HG03469 (cell line): ENCODE measurements around the gene AICDA.
"Not testable (repeated sequence)": the region's sequence is repeated elsewhere in the genome, so short reads cannot be mapped to it uniquely, and the experiment has no call there.

Source experiments
- ATAC-seq: cut with Tn5 transposase; IDR thresholded peaks from one replicate; pipeline ENCODE4 v1.9.1; 2021; ENCODE audit warnings: mild to moderate bottlenecking, moderate library complexity, moderate number of reproducible peaks; ENCODE audit not compliant: unreplicated experiment

The AICDA gene

DNA sequence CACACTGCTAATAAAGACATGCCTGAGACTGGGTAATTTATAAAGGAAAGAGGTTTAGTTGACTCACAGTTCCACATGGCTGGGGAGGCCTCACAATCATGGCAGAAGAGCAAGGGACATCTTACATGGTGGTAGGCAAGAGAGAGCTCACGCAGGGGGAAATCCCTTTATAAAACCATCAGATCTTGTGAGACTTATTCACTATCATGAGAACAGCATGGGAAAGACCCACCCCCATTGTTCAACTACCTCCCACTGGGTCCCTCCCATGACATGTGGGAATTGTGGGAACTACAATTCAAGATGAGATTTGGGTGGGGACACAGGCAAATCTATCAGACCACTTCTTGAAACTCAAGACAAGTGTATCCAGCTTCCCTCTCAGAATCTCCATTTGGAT, 1.2 kb upstream of the AICDA start:
- not testable (repeated sequence) for ATAC-seq

DNA sequence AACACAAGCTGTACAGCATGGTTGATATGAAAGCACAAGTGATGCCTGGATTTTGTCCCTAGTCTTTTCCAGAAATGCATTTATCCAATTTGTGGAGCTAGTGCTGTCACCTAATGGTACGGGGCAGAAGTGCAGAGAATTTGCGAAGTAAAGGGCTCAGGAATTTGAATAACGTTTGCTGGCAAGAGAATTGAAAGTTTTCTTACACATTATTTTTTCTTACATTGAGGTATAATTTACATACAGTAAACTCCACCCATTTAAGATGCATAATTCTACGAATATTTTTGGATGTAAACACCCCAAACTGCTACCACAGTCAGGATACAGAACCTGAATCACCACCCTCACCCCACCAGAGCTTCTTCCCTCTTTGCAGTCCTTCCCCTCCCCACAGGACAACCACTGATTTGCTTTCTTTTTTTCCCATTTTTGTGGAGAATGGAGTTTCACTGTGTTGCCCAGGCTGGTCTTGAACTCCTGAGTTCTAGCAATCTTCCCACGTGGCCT, 3.5 kb downstream of the AICDA start:
- no peak for ATAC-seq

DNA sequence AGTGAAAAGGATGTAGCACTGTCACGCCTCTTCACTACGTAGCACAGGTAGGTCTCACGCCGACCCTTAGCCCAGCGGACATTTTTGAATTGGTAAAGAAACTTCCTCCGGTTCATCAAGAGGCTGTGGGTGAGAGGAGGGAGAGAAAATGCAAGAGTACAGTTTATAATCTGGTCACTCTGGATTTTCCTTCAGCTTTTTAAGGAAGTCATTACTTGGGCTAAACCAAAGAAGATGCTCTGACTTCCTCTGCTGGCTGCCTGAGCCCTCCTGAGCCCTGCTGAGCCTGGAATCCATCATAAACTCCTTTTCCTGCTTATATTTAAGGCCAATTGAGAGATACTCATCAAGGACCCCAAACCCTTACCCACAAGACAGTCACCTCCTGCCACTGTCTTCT, 5.8 kb downstream of the AICDA start:
- ATAC-seq, result no peak

DNA sequence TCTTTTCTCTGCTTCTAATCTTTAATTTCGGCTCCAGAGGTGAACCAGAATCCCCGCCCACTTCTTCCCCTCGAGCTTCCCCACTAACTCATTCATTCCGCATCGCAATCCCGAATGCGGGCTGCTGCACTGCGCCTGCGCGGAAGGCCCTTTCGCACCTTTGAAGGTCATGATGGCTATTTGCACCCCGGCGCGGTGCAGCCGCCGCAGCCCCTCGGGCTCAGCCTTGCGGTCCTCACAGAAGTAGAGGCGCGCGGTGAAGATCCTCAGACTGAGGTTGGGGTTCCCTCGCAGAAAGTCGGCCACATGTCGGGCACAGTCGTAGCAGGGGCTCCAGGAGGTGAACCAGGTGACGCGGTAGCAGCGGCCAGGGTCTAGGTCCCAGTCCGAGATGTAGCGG, 7.6 kb downstream of the AICDA start:
- ATAC-seq, result no peak

DNA sequence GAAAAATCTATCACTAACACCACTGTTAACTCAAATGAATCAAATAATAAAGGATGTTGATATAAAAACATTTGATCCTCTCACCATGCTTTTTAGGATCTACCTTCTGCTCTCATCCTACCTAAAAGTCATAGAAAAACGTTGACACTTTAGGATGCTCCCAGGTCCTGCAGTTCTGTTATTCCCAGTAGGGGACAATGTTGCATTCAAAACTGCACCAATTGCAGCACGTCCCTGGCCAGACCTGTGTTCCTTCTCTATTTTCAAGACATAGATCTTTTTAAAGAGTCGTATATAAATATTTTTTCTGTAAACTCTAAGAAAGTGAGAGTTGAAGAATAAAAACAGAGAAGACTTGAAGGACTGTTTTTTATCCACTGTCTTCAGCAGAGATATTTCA, 8.8 kb downstream of the AICDA start:
- no peak for ATAC-seq

DNA sequence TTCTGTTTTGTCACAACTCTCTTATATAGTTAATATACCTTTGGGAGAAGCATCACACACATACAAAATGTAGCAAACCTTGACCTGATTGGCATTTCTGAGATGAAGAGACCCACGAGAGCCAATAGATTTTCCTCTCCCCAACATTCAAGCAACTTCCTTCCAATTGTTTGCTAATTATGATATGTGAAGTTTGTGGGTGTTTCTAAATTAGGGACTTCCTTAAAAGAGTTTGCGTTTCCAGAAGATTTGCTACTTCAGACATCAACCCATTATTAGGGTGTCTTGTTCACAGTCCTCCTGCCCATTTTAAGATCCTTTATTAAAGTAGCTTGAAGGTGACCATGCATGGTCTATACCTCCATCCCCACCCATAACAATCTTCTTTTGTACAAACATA, 9.4 kb downstream of the AICDA start:
- ATAC-seq, result no peak

DNA sequence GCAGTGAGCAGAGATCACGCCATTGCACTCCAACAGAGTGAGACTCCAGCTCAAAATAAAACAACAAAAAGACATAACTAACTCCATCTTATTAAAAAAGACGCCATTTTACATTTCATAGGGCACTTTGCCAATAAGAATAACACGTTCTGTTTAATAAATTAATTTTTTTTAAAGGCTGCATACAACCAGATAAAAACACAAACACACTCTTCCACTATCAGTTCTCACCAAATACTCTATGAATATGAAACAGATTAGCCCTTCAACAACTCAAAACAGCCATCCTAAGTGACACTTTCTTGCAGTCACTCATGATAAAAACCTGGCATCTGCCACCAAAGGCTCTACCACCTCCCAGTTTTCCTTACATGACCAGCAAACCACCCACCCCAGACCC, 16.1 kb downstream of the AICDA start:
- ATAC-seq, result no peak

DNA sequence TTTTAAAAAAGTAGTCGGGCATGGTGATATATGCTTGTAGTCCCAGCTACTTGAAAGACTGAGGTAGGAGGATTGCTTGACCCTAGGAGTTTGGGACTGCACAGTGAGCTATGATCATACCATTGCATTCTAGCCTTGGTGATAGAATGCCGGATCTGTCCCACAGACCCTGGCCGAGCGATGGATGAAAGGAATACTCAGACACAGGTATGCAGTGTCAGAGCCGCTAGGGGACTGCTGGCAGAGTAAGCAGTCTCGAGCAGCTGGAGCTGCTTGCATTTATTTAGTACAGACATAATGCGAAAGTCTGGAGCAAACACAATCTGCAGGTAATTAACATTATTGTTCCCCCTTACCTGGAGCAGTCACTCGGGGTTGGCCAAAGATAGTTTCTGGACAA, 18.6 kb downstream of the AICDA start:
- ATAC-seq, result no peak

DNA sequence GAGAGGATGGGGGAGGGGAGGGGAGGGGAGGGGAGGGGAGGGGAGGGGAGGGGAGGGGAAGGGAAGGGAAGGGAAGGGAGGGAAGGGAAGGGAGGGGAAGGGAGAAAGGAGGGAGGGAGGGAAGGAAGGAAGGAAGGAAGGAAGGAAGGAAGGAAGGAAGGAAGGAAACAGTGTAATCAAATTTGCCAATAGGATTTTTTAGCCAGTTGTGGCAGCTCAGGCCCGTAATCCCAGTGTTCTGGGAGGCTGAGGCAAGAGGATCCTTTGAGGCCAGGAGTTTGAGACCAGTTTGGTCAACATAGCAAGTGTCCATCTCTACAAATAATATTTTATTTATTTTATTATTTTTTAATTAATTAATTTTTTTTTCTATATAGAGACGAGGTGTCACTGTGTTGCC, 19.4 kb downstream of the AICDA start:
- no peak for ATAC-seq

DNA sequence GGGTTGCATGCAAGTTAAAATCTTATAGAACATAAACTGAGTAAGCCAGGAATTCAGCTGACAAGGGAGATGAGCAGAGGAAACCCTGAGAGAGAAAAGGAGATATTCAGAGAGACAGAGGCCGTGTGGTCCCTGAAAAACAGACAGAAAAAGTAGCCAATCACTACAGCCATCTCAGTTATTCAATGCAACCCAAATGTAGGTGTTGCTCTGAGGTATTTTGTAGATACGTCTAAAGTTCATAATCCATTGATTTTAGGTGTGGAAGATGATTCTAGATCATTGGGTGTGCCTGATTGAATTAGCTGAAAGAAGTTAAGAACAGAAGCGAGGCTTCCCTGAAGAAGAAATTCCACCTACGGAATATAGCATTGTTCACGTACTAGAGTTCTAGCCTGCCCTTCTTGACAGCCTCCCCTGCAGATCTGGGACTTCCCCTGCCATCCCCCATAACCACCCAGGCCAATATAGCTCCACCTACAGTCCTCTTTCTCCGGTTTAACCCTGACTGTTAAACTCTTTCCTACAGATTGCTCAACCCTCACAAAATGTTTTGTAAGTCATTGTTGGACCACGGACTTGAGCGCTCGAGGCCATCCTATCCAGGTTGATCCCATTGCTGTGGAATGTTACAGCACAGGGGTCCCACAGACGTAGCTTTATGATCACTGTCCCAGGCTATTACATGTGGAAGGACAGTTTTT, 21.7 kb downstream of the AICDA start:
- ATAC-seq, result no peak

DNA sequence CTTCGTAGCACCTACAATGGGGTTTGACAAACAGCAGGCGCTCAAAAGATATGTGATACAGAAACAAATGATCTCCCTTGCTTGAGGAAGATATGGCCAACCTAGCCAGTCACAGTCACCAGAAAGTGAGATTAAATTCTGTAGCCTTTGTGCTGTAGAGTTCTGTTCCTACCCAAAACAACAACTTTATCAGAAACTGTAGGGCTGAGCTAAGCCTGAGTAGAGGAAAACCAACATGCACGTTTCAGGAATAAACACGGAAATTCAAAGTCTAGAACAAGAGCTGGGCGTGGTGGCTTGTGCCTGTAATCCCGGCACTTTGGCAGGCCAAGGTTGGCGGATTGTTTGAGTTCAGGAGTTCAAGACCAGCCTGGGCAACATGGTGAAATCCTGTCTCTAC, 23.0 kb downstream of the AICDA start:
- ATAC-seq, result no peak

DNA sequence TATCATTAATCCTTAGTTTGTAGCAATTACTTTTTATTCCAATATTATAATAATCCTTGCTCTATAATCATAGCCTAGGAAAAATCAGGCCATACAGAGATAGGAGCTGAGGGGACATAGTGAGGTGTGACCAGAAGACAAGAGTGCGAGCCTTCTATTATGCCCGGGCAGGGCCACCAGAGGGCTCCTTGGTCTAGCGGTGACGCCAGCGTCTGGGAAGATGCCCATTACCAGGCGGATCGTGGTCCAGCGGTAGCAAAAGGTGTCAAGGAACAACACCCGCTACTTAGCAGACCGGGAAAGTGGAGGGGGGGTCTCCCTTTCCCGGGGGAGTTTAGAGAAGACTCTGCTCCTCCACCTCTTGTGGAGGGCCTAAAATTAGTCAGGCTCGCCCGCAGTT, 28.2 kb downstream of the AICDA start:
- ATAC-seq, result not testable (repeated sequence)

DNA sequence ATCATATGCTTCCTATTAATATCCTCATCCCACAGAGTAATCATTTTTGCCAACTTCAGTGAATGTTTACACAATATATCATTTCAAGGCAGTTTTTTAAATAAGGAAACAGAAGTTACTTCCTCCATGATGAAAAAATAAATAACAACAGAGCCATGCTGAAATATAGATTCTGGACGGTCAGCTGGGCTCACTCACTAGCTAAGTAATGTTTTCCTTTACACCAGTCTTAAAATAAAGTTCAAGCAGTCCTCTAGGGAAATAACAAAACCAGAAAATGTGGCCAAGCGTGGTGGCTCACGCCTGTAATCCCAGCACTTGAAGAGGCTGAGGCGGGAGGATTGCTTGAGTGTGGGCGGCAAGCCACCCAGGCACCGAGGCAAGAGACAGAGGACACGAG, 28.7 kb downstream of the AICDA start:
- ATAC-seq, result no peak

DNA sequence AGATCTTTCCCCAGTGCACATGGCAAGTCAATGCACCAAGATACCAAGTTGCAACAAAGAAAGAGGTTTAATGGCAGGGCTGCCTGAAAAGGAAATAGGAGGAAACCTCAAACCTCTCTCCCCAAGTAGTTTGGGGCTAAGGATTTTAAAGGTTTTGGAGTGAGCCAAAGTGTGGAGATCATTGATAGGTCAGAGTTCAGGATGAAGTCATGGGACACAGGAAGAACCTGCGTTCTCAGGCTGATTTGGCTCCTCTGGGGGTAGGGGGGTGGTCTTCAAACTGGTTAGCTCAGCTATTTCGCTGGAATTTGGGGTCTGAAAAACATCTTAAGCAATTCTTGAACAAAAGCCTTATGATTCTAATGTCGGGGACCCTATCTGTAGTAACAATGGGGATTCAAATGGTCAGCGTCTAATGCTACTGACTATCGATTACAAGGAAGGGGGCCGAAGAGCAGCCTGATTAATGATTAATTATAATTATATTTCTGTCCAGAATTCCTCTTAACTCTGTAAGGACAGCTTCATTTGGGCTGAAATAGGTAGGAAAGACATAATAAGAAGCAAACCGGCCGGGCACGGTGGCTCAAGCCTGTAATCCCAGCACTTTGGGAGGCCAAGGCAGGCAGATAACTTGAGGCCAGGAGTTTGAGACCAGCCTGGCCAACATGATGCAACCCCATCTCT, 31.4 kb downstream of the AICDA start:
- ATAC-seq, result no peak

DNA sequence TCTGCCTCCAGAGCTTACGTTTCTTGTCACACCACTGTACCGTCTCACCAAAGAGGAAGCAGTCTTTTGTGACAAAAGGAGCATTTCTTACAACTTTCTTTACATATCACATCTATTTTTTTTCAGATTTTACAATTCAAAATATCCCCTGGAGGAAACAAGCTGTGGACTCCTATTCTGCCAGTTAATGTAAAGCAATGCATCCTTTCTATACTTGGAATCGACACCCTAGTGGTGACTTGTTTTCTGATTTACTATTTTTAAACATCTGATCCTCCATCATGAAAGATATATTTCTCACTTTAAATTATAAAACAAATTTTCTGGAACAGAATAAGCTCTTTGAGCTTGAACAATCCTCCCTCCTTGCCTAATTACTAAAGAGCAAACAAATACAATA, 34.8 kb downstream of the AICDA start:
- ATAC-seq, result no peak

DNA sequence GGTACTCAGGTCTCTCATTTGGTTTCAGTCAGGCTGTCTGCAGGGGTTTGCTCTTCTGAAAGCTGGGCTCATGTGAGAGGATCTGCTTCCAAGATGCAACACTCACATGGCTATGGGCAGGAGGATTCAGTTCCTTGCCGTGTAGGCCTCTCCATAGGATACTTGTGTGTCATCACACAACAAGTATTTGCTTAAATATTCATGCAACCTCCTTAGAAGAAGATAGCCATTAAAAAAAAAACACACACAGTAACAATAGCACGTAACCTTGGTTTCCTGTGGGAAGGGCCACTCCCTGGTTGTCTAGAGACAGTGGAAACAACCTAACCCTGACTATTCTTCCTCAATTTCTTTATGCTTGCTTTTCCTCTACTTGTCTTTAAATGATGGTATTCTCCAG, 40.2 kb downstream of the AICDA start:
- ATAC-seq, result no peak

DNA sequence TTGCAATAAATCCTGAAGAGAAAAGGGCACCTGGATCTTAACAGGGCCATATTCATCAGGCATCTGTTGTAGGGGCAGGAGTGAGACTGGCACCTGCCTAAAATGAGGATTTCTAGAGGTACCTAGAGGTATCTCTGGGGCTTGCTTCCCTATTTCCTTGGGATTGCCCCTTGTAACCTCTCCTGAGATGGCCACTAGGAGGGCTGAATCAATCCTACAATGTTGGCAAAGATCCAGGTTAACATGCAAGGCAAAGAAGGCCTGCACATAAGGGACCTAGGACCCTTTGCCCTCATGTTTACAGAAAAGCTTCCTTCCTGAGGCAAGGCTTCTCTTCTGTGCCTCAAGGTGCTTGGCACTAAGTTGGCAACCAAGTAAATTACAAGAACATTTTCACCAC, 46.1 kb downstream of the AICDA start:
- ATAC-seq, result no peak

DNA sequence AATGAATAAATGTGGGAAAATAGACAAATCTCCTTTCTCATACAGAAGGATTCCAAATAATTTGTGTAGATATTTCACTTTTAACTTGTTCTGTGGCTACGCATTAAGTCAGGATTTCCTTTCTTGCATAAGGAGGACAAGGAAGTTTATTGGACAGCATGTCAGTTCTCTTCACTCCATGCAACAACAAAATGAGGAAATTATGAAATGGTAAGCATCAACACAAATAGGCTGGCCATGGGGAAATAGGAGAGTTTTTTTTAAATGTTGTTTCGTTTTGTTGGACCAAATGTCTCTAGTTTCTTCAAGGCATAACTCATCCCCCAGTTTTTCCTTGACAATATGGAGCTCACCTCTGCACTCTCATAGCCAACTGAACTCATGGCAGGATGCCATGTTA, 46.6 kb downstream of the AICDA start:
- ATAC-seq, result not testable (repeated sequence)

DNA sequence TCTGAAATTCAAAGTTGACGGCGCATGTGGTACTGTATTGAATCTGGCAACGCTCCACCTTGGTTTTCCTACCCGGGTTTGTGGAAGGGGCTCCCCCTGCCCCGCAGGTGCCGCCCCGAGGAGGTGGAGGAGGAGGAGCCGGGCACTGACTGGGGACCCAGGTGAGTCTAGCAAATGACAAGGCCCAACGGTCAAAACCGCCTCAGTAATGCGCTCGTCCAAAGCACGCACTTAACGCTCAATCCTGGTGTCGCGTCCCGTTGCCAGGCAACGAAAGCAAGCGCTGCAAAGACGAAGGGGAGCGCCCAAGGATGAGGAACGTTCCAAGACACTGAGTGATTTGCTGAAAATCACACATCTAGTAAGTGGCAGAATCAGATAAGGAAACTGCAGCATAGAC, 48.0 kb downstream of the AICDA start:
- ATAC-seq, result no peak

DNA sequence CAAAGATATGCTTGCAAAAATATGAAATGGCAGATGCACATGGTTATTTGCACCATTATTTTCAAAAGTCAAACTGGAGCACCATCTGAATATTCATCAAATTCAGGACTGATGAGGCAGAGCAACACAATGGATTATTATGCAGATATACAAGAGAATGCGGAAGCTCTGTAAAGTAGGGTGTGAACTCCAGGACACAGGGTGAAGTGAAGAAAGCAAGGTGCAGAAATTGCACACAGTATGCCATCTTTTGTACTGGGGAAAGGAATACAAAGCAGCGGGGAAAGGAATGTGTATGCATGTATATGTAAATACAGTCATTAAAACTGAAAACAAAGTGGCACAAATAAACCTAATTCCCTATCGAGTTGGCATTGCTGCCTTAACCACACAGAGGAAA, 49.3 kb downstream of the AICDA start:
- ATAC-seq, result no peak

DNA sequence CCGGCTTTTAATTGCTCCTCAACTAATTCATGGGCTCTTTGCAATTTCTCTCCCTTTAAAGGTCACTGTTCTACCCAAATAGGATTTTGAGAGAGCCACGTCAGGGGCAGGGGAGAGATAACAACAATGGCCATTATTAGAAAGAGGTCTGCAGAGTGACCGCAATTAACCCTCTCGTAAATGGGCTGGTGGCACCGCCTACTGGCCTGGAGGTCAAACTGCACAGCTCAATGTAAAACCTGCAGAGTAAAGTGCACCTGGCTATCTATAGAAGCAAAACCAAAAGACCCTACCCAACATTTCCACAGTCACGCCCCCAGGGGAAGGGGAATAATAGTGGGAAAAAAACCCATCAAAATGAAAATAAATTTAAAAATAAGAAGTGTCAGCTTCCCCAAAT, 50.3 kb downstream of the AICDA start:
- no peak for ATAC-seq

DNA sequence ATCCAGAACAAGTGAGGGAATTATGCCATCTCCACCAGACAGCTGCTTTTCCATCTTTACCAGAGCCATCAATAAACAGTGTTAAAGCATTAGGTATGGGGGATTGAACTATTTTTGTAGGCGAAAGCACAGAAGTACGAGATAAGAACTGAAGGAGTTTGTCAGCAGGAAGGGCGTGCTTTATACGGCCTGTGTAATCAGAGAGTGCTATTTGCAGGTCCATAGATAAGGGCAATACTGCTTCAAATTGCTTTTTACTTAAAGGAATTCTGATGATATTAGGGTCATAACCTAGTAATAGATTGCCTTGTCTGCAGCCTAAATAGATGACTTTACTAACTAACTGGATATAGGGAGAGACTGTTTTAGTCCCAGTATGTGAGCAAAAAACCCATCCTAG, 51.6 kb downstream of the AICDA start:
- ATAC-seq, result no peak

DNA sequence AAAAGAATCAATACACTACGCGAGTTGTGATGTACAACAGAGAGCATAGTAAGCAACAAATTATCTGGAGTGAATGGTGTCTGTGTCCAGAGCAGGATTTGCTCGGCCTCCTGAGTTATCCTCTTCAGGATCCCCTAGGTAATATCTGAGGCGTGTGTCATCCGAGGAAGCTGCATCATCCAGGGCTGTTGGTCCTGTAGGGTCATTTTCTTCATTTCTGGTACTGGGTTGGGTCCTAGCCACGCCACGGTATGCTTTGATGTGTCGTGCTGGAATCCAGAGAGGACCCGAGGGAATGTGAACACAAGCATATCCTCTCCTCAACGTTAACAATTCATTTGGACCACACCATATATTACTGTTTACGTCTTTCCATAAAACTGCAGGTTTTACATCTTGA, 53.0 kb downstream of the AICDA start:
- ATAC-seq, result no peak
